K562 (cell line): ENCODE data around the gene SLC22A16. TPM values are rescaled to one million over a fixed set of nuclear protein-coding genes. Genes with fewer than 3 reads are reported as not detected.

Experiments used
- ATAC-seq: fragments of 200-7000 bp; cut with Tn5 transposase; 3 replicates; pipeline ENCODE4 v1.9.1; 2020; ENCODE audit warnings: moderate library complexity
- BruUV-seq: library from RNA; stranded (reverse); fragments of 400-500 nt; replicated peaks from 2 replicates; lab custom pipeline; 2021; lab: Mats Ljungman, UMichigan
- CTCF ChIA-PET: fragments of 300-600 bp; formaldehyde crosslinking; extraction: SDS; loops from one replicate; lab custom pipeline; 2021; ENCODE audit warnings: low intra/inter-chr PET ratio; lab: Yijun Ruan, JAX
- POLR2A ChIA-PET: fragments of 300-600, 350-650 bp; sonication (Branson Sonifier 250); formaldehyde crosslinking; extraction: SDS; loops from one replicate; lab custom pipeline; 2021; ENCODE audit warnings: antibody characterized with exemption, inconsistent platforms; lab: Yijun Ruan, JAX
- DNase-seq, 4 experiments: peaks; one replicate each; pipeline versions ENCODE4 v3.0.0 to v3.0.0-alpha.2; 2011 to 2018; ENCODE audit warnings: low spot score in 3 of 4, mixed read lengths in 3 of 4; ENCODE audit errors: extremely low read depth in 1 of 4
- FAIRE-seq: peaks from 2 replicates; lab custom pipeline; 2011; peaks lifted over from hg19 to GRCh38; lab: Jason Lieb, UNC
- H2AFZ ChIP-seq: 2 replicates; pipeline ENCODE4 v1.6.0; 2011; ENCODE audit warnings: low read depth, low read length, control low read depth, inconsistent platforms
- H3K27ac ChIP-seq: fragments of 200-600 bp; 3 replicates; pipeline ENCODE4 v1.8.0; 2011; ENCODE audit warnings: low read depth, mild to moderate bottlenecking, control low read depth, inconsistent platforms, low read length, moderate library complexity, mixed read lengths; ENCODE audit errors: extremely low read depth
- H3K27me3 ChIP-seq, 2 experiments: fragments of 300-600 bp in 1 of 2; 2 replicates in 1 of 2; 3 replicates in 1 of 2; pipeline versions ENCODE4 v1.6.0 to v1.8.0; 2011; ENCODE audit warnings: inconsistent platforms in 2 of 2, low read length in 2 of 2, mild to moderate bottlenecking in 1 of 2, mixed read lengths in 1 of 2, moderate library complexity in 1 of 2; ENCODE audit not compliant: control insufficient read depth in 2 of 2, insufficient read depth in 2 of 2
- H3K36me3 ChIP-seq: fragments of 300-600 bp; 3 replicates; pipeline ENCODE4 v1.8.0; 2011; ENCODE audit warnings: mild to moderate bottlenecking, low read length, inconsistent platforms; ENCODE audit not compliant: control insufficient read depth, insufficient read depth
- H3K4me1 ChIP-seq, 2 experiments: fragments of 200-600 bp in 1 of 2; replicated peaks in 1 of 2; 2 replicates in 1 of 2; 3 replicates in 1 of 2; pipeline versions ENCODE4 v1.5.1 to v1.8.0; 2011; ENCODE audit warnings: inconsistent platforms in 2 of 2, low read length in 2 of 2, mild to moderate bottlenecking in 1 of 2, mixed read lengths in 1 of 2, moderate library complexity in 1 of 2; ENCODE audit not compliant: control insufficient read depth in 2 of 2, insufficient read depth in 2 of 2
- H3K4me2 ChIP-seq: 2 replicates; pipeline ENCODE4 v1.6.1; 2011; ENCODE audit warnings: low read length, control low read depth, inconsistent platforms, mixed read lengths; ENCODE audit not compliant: insufficient read depth
- H3K4me3 ChIP-seq: fragments of 200-600 bp; sonication (generic), shearing (Covaris generic); 2 replicates; pipeline ENCODE4 v1.5.1; 2016; ENCODE audit warnings: control low read depth, inconsistent platforms
- H3K79me2 ChIP-seq: fragments of 200-600 bp; 3 replicates; pipeline ENCODE4 v1.8.0; 2011; ENCODE audit warnings: low read length, inconsistent platforms; ENCODE audit not compliant: control insufficient read depth, insufficient read depth
- H3K9ac ChIP-seq, 2 experiments: 2 replicates each; pipeline versions ENCODE4 v1.6.0 to v1.6.1; 2011; ENCODE audit warnings: low read depth in 2 of 2, low read length in 2 of 2, control low read depth in 1 of 2, inconsistent platforms in 1 of 2, mild to moderate bottlenecking in 1 of 2, mixed read lengths in 1 of 2; ENCODE audit not compliant: insufficient read depth in 1 of 2
- H3K9me1 ChIP-seq: one replicate; pipeline ENCODE4 v1.6.0; 2011; ENCODE audit warnings: inconsistent platforms, mild to moderate bottlenecking, low read length, moderate library complexity; ENCODE audit not compliant: control insufficient read depth, insufficient read depth
- H3K9me3 ChIP-seq: replicated peaks from 2 replicates; pipeline ENCODE4 v1.5.1; 2011; ENCODE audit warnings: low read depth, low read length, inconsistent platforms; ENCODE audit not compliant: control insufficient read depth, insufficient read depth
- H4K20me1 ChIP-seq: replicated peaks from 2 replicates; pipeline ENCODE4 v1.6.1; 2011; ENCODE audit warnings: low read length, inconsistent platforms, mixed read lengths; ENCODE audit not compliant: control insufficient read depth, insufficient read depth
- CBX1 ChIP-seq: sonication (generic); IDR thresholded peaks from 2 replicates; pipeline ENCODE4 v1.6.1; 2016; ENCODE audit warnings: antibody characterized with exemption, low read depth, mild to moderate bottlenecking
- COPS2 ChIP-seq: fragments of 450-650 bp; conservative IDR thresholded peaks from 2 replicates; pipeline ENCODE4 v1.6.1; 2016; ENCODE audit warnings: mild to moderate bottlenecking, moderate library complexity
- JUND ChIP-seq, 2 experiments: IDR thresholded peaks; 2 replicates in 1 of 2; 3 replicates in 1 of 2; pipeline ENCODE4 v1.6.1; 2011; ENCODE audit warnings: borderline replicate concordance in 2 of 2, low read depth in 2 of 2, low read length in 2 of 2, improper control_type of control experiment in 1 of 2, missing biosample characterization in 1 of 2, missing genetic modification characterization in 1 of 2, missing genetic modification reagents in 1 of 2
- RBM25 ChIP-seq: fragments of 200-400 bp; formaldehyde crosslinking; IDR thresholded peaks from 2 replicates; pipeline ENCODE4 v1.6.1; 2018; ENCODE audit warnings: low read length, low read depth, moderate library complexity; ENCODE audit not compliant: severe bottlenecking
- SP1 ChIP-seq: sonication (generic); formaldehyde crosslinking; IDR thresholded peaks from 2 replicates; pipeline ENCODE4 v1.8.1; 2022; ENCODE audit warnings: mild to moderate bottlenecking, missing genetic modification reagents
- ZBTB12 ChIP-seq: fragments of 250-450 bp; sonication (Bioruptor Pico); IDR thresholded peaks from 2 replicates; pipeline ENCODE4 v1.4.0; 2020
- ZC3H11A ChIP-seq: IDR thresholded peaks from 2 replicates; pipeline ENCODE4 v1.6.1; 2012; ENCODE audit warnings: low read depth, low read length, improper control_type of control experiment
- ZNF124 ChIP-seq: sonication (generic); formaldehyde crosslinking; IDR thresholded peaks from 2 replicates; pipeline ENCODE4 v1.8.1; 2022; ENCODE audit warnings: missing genetic modification reagents
- ZNF384 ChIP-seq: IDR thresholded peaks from 2 replicates; pipeline ENCODE4 v1.6.1; 2012; ENCODE audit warnings: low read depth, low read length, improper control_type of control experiment
- ZNF695 ChIP-seq: fragments of 450-650 bp; formaldehyde crosslinking; IDR thresholded peaks from 2 replicates; pipeline ENCODE4 v1.4.0; 2020; ENCODE audit warnings: mild to moderate bottlenecking, moderate library complexity
- WGBS: fragments of 100-300 bp; shearing (Covaris generic); methylation state at CpG from one replicate; pipeline ENCODE4 v1.1.6; 2016; ENCODE audit warnings: low coverage, mixed read lengths; ENCODE audit not compliant: insufficient coverage; ENCODE audit errors: missing lambda C conversion rate; 5-methylcytosine and 5-hydroxymethylcytosine counted together
- in situ Hi-C: fragments of 300-500 bp; cut with MboI; formaldehyde crosslinking; loops from 4 replicates; pipeline ENCODE4 v1.15.0; 2018; ENCODE audit warnings: inconsistent platforms, mixed read lengths
- intact Hi-C: fragments of 100-400 bp; cut with micrococcal nuclease; formaldehyde crosslinking; loops from 2 replicates; pipeline ENCODE4 v1.14.2; 2022
- polyA plus RNA-seq, 8 experiments: library from polyadenylated mRNA; depleted of rRNA in 4 of 8; stranded (reverse) in 5 of 8; unstranded in 3 of 8; fragments of >200 nt; fragmentation: Nextera tagmentation in 2 of 8; fragmentation: Illumina TruSeq in 1 of 8; extraction: Ambion mirVana in 2 of 8; extraction: Trizol in 1 of 8; gene quantifications; 2 replicates each; pipeline versions ENCODE4 v1.2.1 to v1.2.3, GENCODE V29; 2011 to 2014; ENCODE audit warnings: inconsistent platforms in 1 of 8, missing spikeins in 1 of 8
- total RNA-seq, 7 experiments: library from RNA; depleted of rRNA in 6 of 7; stranded (reverse); fragments of >200 nt in 6 of 7; fragmentation: Illumina TruSeq in 2 of 7; extraction: Trizol in 2 of 7; gene quantifications; 2 replicates each; pipeline versions ENCODE4 v1.2.1 to v1.2.3, GENCODE V29; 2011 to 2021; ENCODE audit warnings: low replicate concordance in 1 of 7

The SLC22A16 gene
- total and polyA plus RNA-seq, 9 of the 15 experiments (the other 6 are each of a cell fraction or from before 2014, with no cell fraction given): not detected

GRCh38 chr6:110468731-110469130 lies 7.7 kb downstream of the SLC22A16 start:
- no peak for TF ChIP-seq ZBTB12 (CRISPR knock-in tag)
- no peak for TF ChIP-seq ZNF384
- no peak for TF ChIP-seq COPS2
- TF ChIP-seq JUND (IDR thresholded peaks at IDR 0.05; ENCODE audit: borderline replicate concordance, low read depth, low read length): no peak
- no peak for TF ChIP-seq JUND (tag; IDR thresholded peaks at IDR 0.05; ENCODE audit: borderline replicate concordance, low read depth, low read length)
- TF ChIP-seq ZC3H11A: no peak
- no peak for TF ChIP-seq RBM25
- no peak for TF ChIP-seq CBX1
- no peak for TF ChIP-seq ZNF695 (CRISPR knock-in tag)
- no peak for TF ChIP-seq SP1 (CRISPR knock-in tag)
- TF ChIP-seq ZNF124 (CRISPR knock-in tag): no peak
- Histone ChIP-seq H3K9ac (no peak overlapping the region), H3K4me2 (no peak overlapping the region), H3K36me3 (no peaks in the 10 kb centered on the region), H3K79me2 (no peaks in the 10 kb centered on the region), H3K9me1 (no peaks in the 10 kb centered on the region), H4K20me1 (no peaks in the 10 kb centered on the region), H3K27ac (no peak overlapping the region), H3K9me3 (no peaks in the 10 kb centered on the region), H2AFZ (no peak overlapping the region), H3K4me3 (no peak overlapping the region), H3K27me3 (peaks cover 0 to 12% of the 10 kb centered on the region in 2 experiments; a peak in 3 of 5 replicates), H3K4me1 (no peaks in the 10 kb centered on the region)
- no peak for FAIRE-seq
- POLR2A ChIA-PET: no interaction called here
- intact Hi-C loops: no loop called here
- in situ Hi-C loops: no loop called here
- no peak for DNase-seq
- WGBS: 8% methylated on average over 3 of the region's 3 CpGs
- CTCF ChIA-PET: no interaction called here
- no peak for ATAC-seq
- BruUV-seq: no TSS peak
